LNCaP clone FGC (cell line): ENCODE results near the gene OSBPL5.

Experiments used
- DNase-seq: peaks from one replicate; pipeline ENCODE4 v3.0.0-alpha.2; 2011; ENCODE audit warnings: low read depth
- H3K4me3 ChIP-seq: 2 replicates; pipeline ENCODE4 v1.5.1; 2011; ENCODE audit warnings: mild to moderate bottlenecking, low read depth, low read length, control low read depth
- CTCF ChIP-seq: IDR thresholded peaks from 2 replicates; pipeline ENCODE4 v1.5.1; 2012; ENCODE audit warnings: mild to moderate bottlenecking; ENCODE audit not compliant: control insufficient read depth, insufficient read depth; ENCODE audit errors: extremely low read depth

The OSBPL5 gene

GRCh38 chr11:3186166-3186953 is 21.2 kb upstream of the OSBPL5 start:
- no peak overlapping the region for H3K4me3 ChIP-seq
- DNase-seq, result no peak
- TF ChIP-seq CTCF, result no peak

- TF ChIP-seq CTCF, result no peak
- no peak for DNase-seq
- no peak overlapping the region for H3K4me3 ChIP-seq
These were observed 19.7 kb upstream of the OSBPL5 start for GRCh38 chr11:3184732-3185347.

- no peak overlapping the region for H3K4me3 ChIP-seq
- DNase-seq, result no peak
- TF ChIP-seq CTCF, result no peak
These were observed 18.4 kb upstream of the OSBPL5 start for GRCh38 chr11:3183523-3183922.

GRCh38 chr11:3182462-3182852 is 17.3 kb upstream of the OSBPL5 start:
- TF ChIP-seq CTCF, result no peak
- H3K4me3 ChIP-seq, result no peak overlapping the region
- no peak for DNase-seq

GRCh38 chr11:3181725-3182461 is 16.8 kb upstream of the OSBPL5 start:
- H3K4me3 ChIP-seq, result no peak overlapping the region
- no peak for DNase-seq
- no peak for TF ChIP-seq CTCF

- H3K4me3 ChIP-seq, result no peak overlapping the region
- no peak for DNase-seq
- TF ChIP-seq CTCF, result no peak
These were observed 15.8 kb upstream of the OSBPL5 start for GRCh38 chr11:3180869-3181268.

- no peak for DNase-seq
These were observed 13.2 kb upstream of the OSBPL5 start for GRCh38 chr11:3178349-3178748.

More at GRCh38 chr11:3178349-3178748, 13.2 kb upstream of the OSBPL5 start:
- no peak for TF ChIP-seq CTCF
- H3K4me3 ChIP-seq, result no peak overlapping the region
